ENCODE results near the gene COL5A2. TPM values are rescaled to one million over a fixed set of nuclear protein-coding genes. Genes with fewer than 3 reads are reported as not detected.

Gene COL5A2
- total and polyA plus RNA-seq, 10 of the 15 experiments (the other 5 are each of a cell fraction or from before 2014, with no cell fraction given), result 0.04 to 0.85 (median 0.39) TPM

DNA sequence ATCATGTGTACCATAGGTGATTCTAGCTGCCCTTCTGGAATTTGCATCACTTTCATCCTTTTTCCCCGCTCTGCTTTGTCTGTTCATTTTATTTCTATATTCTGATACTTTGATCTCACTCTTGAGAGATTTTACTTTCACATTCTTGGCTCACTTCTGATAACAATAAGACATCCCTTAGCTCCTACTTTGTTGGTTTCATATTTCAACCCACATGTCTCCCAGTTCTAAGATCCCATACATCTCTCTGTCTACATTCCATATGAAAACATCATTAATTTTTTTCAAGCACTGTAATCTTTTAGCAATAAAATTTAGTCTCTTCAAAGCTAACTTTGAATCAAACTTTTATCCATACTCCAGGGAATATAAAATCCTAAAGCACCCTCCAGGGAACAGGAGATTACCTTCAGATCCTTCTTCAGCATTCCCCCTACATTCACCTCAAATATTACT is 129.8 kb downstream of the COL5A2 start:
- no peaks in the 10 kb centered on the region for H3K36me3 ChIP-seq (ENCODE audit: control insufficient read depth in 2 of 2, insufficient read depth in 2 of 2, low read length in 1 of 2)
- H3K79me2 ChIP-seq (ENCODE audit: control insufficient read depth, insufficient read depth, low read length), result no peaks in the 10 kb centered on the region
- H4K20me1 ChIP-seq (ENCODE audit: control insufficient read depth, insufficient read depth), result no peaks in the 10 kb centered on the region
- DNase-seq (ENCODE audit: low read depth, low spot score), result no peak
- H2AFZ ChIP-seq (ENCODE audit: control insufficient read depth, low read depth, low read length), result no peak overlapping the region
- FAIRE-seq, result no peak
- no peaks in the 10 kb centered on the region for H3K4me1 ChIP-seq (ENCODE audit: control insufficient read depth, insufficient read depth, low read length)
- WGBS (ENCODE audit: insufficient coverage, insufficient replicate concordance, low lambda C conversion rate, missing lambda C conversion rate), result 0% methylated on average over 1 of the region's 1 CpG
- H3K4me2 ChIP-seq (ENCODE audit: control insufficient read depth, insufficient read depth), result no peak overlapping the region
- SMC1A ChIA-PET (ENCODE audit: uncharacterized antibody, unreplicated experiment), result interaction anchor here (0.8 to 1.3 kb wide), 3 partner anchors 15 to 122 kb away, joined by 3 read pairs; no protein-coding TSS in a partner anchor
- no peak overlapping the region for H3K9ac ChIP-seq (ENCODE audit: control insufficient read depth, insufficient read depth, low read length)
- H3K27me3 ChIP-seq (replicated peaks in 1 of 2; ENCODE audit: control insufficient read depth in 2 of 2, insufficient read depth in 2 of 2, low read length in 1 of 2), result no peaks in the 10 kb centered on the region
- intact Hi-C loops (cut with micrococcal nuclease; ENCODE audit: unreplicated experiment) (no loop called here), in situ Hi-C loops (cut with MboI) (no loop called here)
- no peaks in the 10 kb centered on the region for H3K9me3 ChIP-seq (replicated peaks; ENCODE audit: control insufficient read depth, insufficient read depth, low read length)
- no peak for ATAC-seq
- H3K27ac ChIP-seq (ENCODE audit: control insufficient read depth, insufficient read depth), result no peak overlapping the region
- POLR2A ChIA-PET, result no interaction called here
- H3K4me3 ChIP-seq, result no peak overlapping the region
- CTCF ChIA-PET, result interaction anchor here (0.6 to 0.7 kb wide), 2 partner anchors 126 to 590 kb away, joined by 3 read pairs; no protein-coding TSS in a partner anchor
- RAD21 ChIA-PET (ENCODE audit: unreplicated experiment), result no interaction called here
- BruUV-seq (replicated peaks), result no TSS peak
- TF ChIP-seq NR2C2 (IDR thresholded peaks at IDR 0.05; ENCODE audit: borderline replicate concordance, control insufficient read depth, insufficient read length, low read depth) (no peak), KLF5 (IDR thresholded peaks at IDR 0.05; ENCODE audit: partially characterized antibody) (no peak), MEF2A (IDR thresholded peaks at IDR 0.05; ENCODE audit: insufficient read depth, low read depth, low read length) (no peak), RFX5 (IDR thresholded peaks at IDR 0.05; ENCODE audit: low read depth, low read length) (no peak), TARDBP (IDR thresholded peaks at IDR 0.05; ENCODE audit: borderline replicate concordance) (no peak), SMAD5 (IDR thresholded peaks at IDR 0.05; ENCODE audit: low read depth) (no peak), ESRRA (IDR thresholded peaks at IDR 0.05; ENCODE audit: low read length) (no peak)
- TF ChIP-seq, protein P1, sequence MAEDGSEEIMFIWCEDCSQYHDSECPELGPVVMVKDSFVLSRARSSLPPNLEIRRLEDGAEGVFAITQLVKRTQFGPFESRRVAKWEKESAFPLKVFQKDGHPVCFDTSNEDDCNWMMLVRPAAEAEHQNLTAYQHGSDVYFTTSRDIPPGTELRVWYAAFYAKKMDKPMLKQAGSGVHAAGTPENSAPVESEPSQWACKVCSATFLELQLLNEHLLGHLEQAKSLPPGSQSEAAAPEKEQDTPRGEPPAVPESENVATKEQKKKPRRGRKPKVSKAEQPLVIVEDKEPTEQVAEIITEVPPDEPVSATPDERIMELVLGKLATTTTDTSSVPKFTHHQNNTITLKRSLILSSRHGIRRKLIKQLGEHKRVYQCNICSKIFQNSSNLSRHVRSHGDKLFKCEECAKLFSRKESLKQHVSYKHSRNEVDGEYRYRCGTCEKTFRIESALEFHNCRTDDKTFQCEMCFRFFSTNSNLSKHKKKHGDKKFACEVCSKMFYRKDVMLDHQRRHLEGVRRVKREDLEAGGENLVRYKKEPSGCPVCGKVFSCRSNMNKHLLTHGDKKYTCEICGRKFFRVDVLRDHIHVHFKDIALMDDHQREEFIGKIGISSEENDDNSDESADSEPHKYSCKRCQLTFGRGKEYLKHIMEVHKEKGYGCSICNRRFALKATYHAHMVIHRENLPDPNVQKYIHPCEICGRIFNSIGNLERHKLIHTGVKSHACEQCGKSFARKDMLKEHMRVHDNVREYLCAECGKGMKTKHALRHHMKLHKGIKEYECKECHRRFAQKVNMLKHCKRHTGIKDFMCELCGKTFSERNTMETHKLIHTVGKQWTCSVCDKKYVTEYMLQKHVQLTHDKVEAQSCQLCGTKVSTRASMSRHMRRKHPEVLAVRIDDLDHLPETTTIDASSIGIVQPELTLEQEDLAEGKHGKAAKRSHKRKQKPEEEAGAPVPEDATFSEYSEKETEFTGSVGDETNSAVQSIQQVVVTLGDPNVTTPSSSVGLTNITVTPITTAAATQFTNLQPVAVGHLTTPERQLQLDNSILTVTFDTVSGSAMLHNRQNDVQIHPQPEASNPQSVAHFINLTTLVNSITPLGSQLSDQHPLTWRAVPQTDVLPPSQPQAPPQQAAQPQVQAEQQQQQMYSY (CRISPR knock-in tag; IDR thresholded peaks at IDR 0.05), result no peak
- TF ChIP-seq, protein P2, sequence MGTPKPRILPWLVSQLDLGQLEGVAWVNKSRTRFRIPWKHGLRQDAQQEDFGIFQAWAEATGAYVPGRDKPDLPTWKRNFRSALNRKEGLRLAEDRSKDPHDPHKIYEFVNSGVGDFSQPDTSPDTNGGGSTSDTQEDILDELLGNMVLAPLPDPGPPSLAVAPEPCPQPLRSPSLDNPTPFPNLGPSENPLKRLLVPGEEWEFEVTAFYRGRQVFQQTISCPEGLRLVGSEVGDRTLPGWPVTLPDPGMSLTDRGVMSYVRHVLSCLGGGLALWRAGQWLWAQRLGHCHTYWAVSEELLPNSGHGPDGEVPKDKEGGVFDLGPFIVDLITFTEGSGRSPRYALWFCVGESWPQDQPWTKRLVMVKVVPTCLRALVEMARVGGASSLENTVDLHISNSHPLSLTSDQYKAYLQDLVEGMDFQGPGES (IDR thresholded peaks at IDR 0.05), result no peak
- TF ChIP-seq, protein P3, sequence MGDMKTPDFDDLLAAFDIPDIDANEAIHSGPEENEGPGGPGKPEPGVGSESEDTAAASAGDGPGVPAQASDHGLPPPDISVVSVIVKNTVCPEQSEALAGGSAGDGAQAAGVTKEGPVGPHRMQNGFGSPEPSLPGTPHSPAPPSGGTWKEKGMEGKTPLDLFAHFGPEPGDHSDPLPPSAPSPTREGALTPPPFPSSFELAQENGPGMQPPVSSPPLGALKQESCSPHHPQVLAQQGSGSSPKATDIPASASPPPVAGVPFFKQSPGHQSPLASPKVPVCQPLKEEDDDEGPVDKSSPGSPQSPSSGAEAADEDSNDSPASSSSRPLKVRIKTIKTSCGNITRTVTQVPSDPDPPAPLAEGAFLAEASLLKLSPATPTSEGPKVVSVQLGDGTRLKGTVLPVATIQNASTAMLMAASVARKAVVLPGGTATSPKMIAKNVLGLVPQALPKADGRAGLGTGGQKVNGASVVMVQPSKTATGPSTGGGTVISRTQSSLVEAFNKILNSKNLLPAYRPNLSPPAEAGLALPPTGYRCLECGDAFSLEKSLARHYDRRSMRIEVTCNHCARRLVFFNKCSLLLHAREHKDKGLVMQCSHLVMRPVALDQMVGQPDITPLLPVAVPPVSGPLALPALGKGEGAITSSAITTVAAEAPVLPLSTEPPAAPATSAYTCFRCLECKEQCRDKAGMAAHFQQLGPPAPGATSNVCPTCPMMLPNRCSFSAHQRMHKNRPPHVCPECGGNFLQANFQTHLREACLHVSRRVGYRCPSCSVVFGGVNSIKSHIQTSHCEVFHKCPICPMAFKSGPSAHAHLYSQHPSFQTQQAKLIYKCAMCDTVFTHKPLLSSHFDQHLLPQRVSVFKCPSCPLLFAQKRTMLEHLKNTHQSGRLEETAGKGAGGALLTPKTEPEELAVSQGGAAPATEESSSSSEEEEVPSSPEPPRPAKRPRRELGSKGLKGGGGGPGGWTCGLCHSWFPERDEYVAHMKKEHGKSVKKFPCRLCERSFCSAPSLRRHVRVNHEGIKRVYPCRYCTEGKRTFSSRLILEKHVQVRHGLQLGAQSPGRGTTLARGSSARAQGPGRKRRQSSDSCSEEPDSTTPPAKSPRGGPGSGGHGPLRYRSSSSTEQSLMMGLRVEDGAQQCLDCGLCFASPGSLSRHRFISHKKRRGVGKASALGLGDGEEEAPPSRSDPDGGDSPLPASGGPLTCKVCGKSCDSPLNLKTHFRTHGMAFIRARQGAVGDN (IDR thresholded peaks at IDR 0.05), result no peak
- TF ChIP-seq, protein P4, sequence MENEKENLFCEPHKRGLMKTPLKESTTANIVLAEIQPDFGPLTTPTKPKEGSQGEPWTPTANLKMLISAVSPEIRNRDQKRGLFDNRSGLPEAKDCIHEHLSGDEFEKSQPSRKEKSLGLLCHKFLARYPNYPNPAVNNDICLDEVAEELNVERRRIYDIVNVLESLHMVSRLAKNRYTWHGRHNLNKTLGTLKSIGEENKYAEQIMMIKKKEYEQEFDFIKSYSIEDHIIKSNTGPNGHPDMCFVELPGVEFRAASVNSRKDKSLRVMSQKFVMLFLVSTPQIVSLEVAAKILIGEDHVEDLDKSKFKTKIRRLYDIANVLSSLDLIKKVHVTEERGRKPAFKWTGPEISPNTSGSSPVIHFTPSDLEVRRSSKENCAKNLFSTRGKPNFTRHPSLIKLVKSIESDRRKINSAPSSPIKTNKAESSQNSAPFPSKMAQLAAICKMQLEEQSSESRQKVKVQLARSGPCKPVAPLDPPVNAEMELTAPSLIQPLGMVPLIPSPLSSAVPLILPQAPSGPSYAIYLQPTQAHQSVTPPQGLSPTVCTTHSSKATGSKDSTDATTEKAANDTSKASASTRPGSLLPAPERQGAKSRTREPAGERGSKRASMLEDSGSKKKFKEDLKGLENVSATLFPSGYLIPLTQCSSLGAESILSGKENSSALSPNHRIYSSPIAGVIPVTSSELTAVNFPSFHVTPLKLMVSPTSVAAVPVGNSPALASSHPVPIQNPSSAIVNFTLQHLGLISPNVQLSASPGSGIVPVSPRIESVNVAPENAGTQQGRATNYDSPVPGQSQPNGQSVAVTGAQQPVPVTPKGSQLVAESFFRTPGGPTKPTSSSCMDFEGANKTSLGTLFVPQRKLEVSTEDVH (IDR thresholded peaks at IDR 0.05; ENCODE audit: low read depth, partially characterized antibody), result no peak

Measured in GM12878 (cell line).